Mesenchymal stem cell (in vitro differentiated cells and primary cell): ENCODE measurements around the gene ANKRD2.

Source experiments
- DNase-seq: peaks from one replicate; pipeline ENCODE4 v3.0.0-alpha.2; 2013
- H2AFZ ChIP-seq: one replicate; pipeline ENCODE4 v1.6.1; 2013; ENCODE audit warnings: low read depth, mild to moderate bottlenecking, control low read depth, inconsistent platforms, low read length, moderate library complexity
- H2AK5ac ChIP-seq: 2 replicates; pipeline ENCODE4 v1.6.1; 2013; ENCODE audit warnings: low read length, moderate library complexity, mild to moderate bottlenecking, inconsistent platforms; ENCODE audit not compliant: severe bottlenecking
- H2BK120ac ChIP-seq: one replicate; pipeline ENCODE4 v1.6.1; 2013; ENCODE audit warnings: low read depth, mild to moderate bottlenecking, inconsistent platforms, low read length, moderate library complexity
- H2BK12ac ChIP-seq, 2 experiments: one replicate each; pipeline ENCODE4 v1.6.1; 2013; ENCODE audit warnings: inconsistent platforms in 2 of 2, low read length in 2 of 2, mild to moderate bottlenecking in 2 of 2, moderate library complexity in 2 of 2, control low read depth in 1 of 2
- H2BK15ac ChIP-seq: one replicate; pipeline ENCODE4 v1.6.1; 2013; ENCODE audit warnings: mild to moderate bottlenecking, low read depth, inconsistent platforms; ENCODE audit not compliant: poor library complexity, severe bottlenecking
- H2BK5ac ChIP-seq: 2 replicates; pipeline ENCODE4 v1.6.1; 2013; ENCODE audit warnings: low read depth, mild to moderate bottlenecking, low read length, control low read depth, inconsistent platforms; ENCODE audit not compliant: poor library complexity, severe bottlenecking
- H3K14ac ChIP-seq, 2 experiments: one replicate each; pipeline ENCODE4 v1.6.1; 2013; ENCODE audit warnings: inconsistent platforms in 2 of 2, low read length in 2 of 2, control low read depth in 1 of 2, mild to moderate bottlenecking in 1 of 2, moderate library complexity in 1 of 2
- H3K18ac ChIP-seq, 2 experiments: one replicate each; pipeline ENCODE4 v1.6.1; 2013; ENCODE audit warnings: inconsistent platforms in 2 of 2, low read length in 2 of 2, control low read depth in 1 of 2, low read depth in 1 of 2, mild to moderate bottlenecking in 1 of 2
- H3K23ac ChIP-seq, 2 experiments: one replicate each; pipeline ENCODE4 v1.6.1; 2013; ENCODE audit warnings: inconsistent platforms in 2 of 2, low read length in 2 of 2, mild to moderate bottlenecking in 2 of 2, moderate library complexity in 2 of 2, control low read depth in 1 of 2
- H3K27ac ChIP-seq: 2 replicates; pipeline ENCODE4 v1.5.1; 2013; ENCODE audit warnings: mild to moderate bottlenecking, moderate library complexity, low read length, control low read depth, inconsistent platforms; ENCODE audit not compliant: poor library complexity, severe bottlenecking
- H3K27me3 ChIP-seq, 2 experiments: 2 replicates each; pipeline versions ENCODE4 v1.6.1 to v1.7.0; 2013; ENCODE audit warnings: low read length in 2 of 2, mild to moderate bottlenecking in 2 of 2, moderate library complexity in 2 of 2, control low read depth in 1 of 2, inconsistent platforms in 1 of 2; ENCODE audit not compliant: control insufficient read depth in 1 of 2, insufficient read depth in 1 of 2
- H3K36me3 ChIP-seq, 2 experiments: 2 replicates each; pipeline versions ENCODE4 v1.6.1 to v1.7.0; 2013; ENCODE audit warnings: low read length in 2 of 2, control low read depth in 1 of 2, inconsistent platforms in 1 of 2, low read depth in 1 of 2, mild to moderate bottlenecking in 1 of 2; ENCODE audit not compliant: insufficient read depth in 2 of 2, control insufficient read depth in 1 of 2
- H3K4ac ChIP-seq, 2 experiments: one replicate each; pipeline ENCODE4 v1.6.1; 2013; ENCODE audit warnings: inconsistent platforms in 2 of 2, low read length in 2 of 2, mild to moderate bottlenecking in 2 of 2, moderate library complexity in 2 of 2, control low read depth in 1 of 2, low read depth in 1 of 2
- H3K4me1 ChIP-seq: 2 replicates; pipeline ENCODE4 v1.6.1; 2013; ENCODE audit warnings: low read depth, low read length, control low read depth; ENCODE audit not compliant: control insufficient read depth, insufficient read depth
- H3K4me2 ChIP-seq: 2 replicates; pipeline ENCODE4 v1.6.1; 2013; ENCODE audit warnings: low read length, mild to moderate bottlenecking, inconsistent platforms; ENCODE audit not compliant: poor library complexity, severe bottlenecking
- H3K4me3 ChIP-seq, 2 experiments: 2 replicates each; pipeline versions ENCODE4 v1.5.1 to v1.7.0; 2013; ENCODE audit warnings: low read length in 2 of 2, mild to moderate bottlenecking in 2 of 2, control low read depth in 1 of 2, low read depth in 1 of 2; ENCODE audit not compliant: insufficient read depth in 1 of 2
- H3K79me1 ChIP-seq: replicated peaks from 2 replicates; pipeline ENCODE4 v1.6.1; 2013; ENCODE audit warnings: mild to moderate bottlenecking, control low read depth, low read length, inconsistent platforms; ENCODE audit not compliant: poor library complexity, severe bottlenecking
- H3K9ac ChIP-seq: 2 replicates; pipeline ENCODE4 v1.7.0; 2013; ENCODE audit warnings: mild to moderate bottlenecking, low read length, moderate library complexity
- H3K9me3 ChIP-seq: 2 replicates; pipeline ENCODE4 v1.7.0; 2013; ENCODE audit warnings: mild to moderate bottlenecking, low read length; ENCODE audit not compliant: control insufficient read depth
- H4K8ac ChIP-seq: one replicate; pipeline ENCODE4 v1.6.1; 2013; ENCODE audit warnings: inconsistent platforms, mild to moderate bottlenecking, low read length, moderate library complexity
- H4K91ac ChIP-seq: one replicate; pipeline ENCODE4 v1.6.1; 2013; ENCODE audit warnings: mild to moderate bottlenecking, low read length, inconsistent platforms
- WGBS: methylation state at CpG from one replicate; pipeline ENCODE4 v1.1.7; 2013; ENCODE audit warnings: mixed read lengths; 5-methylcytosine and 5-hydroxymethylcytosine counted together

Gene ANKRD2

DNA sequence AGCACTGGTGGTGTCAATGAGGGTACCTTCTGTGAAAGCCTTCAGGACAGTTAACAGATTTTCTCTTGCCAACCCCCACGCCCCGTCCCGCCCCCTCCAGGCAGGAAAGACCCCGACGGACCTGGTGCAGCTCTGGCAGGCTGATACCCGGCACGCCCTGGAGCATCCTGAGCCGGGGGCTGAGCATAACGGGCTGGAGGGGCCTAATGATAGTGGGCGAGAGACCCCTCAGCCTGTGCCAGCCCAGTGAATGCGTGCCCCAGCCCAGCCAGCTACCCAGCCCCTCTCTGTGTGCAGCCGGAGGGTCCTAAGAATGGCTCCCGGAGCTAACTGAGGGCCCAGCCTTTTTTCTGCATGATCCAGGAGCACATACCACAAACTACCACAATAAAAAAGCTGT lies 10.9 kb downstream of the ANKRD2 start:
- H2BK12ac ChIP-seq, result no peak overlapping the region
- no peaks in the 10 kb centered on the region for H3K9me3 ChIP-seq
- no peaks in the 10 kb centered on the region for H3K27me3 ChIP-seq
- no peak overlapping the region for H2AFZ ChIP-seq
- H3K18ac ChIP-seq, result no peak overlapping the region
- peak overlapping the region; percentile 87 for H2AK5ac ChIP-seq
- peak overlapping the region; percentile 63 for H4K91ac ChIP-seq
- no peak overlapping the region for H3K9ac ChIP-seq
- peak overlapping the region; percentile 69 for H3K27ac ChIP-seq
- H3K23ac ChIP-seq, result no peak overlapping the region
- DNase-seq, result no peak
- no peak overlapping the region for H2BK120ac ChIP-seq
- H2BK15ac ChIP-seq, result peak overlapping the region; percentile 6
- peak overlapping the region; percentile 69 for H4K8ac ChIP-seq
- H3K4me1 ChIP-seq, result peaks cover 31% of the 10 kb centered on the region
- no peak overlapping the region for H3K4ac ChIP-seq
- H3K36me3 ChIP-seq, result peaks cover 0 to 6% of the 10 kb centered on the region in 2 experiments
- no peak overlapping the region for H3K4me3 ChIP-seq
- no peak overlapping the region for H3K4me2 ChIP-seq
- H3K79me1 ChIP-seq, result peaks cover 6% of the 10 kb centered on the region
- peak overlapping the region; percentile 3 for H2BK5ac ChIP-seq
- H3K14ac ChIP-seq, result no peak overlapping the region
- 90% methylated on average over 13 of the region's 13 CpGs for WGBS

DNA sequence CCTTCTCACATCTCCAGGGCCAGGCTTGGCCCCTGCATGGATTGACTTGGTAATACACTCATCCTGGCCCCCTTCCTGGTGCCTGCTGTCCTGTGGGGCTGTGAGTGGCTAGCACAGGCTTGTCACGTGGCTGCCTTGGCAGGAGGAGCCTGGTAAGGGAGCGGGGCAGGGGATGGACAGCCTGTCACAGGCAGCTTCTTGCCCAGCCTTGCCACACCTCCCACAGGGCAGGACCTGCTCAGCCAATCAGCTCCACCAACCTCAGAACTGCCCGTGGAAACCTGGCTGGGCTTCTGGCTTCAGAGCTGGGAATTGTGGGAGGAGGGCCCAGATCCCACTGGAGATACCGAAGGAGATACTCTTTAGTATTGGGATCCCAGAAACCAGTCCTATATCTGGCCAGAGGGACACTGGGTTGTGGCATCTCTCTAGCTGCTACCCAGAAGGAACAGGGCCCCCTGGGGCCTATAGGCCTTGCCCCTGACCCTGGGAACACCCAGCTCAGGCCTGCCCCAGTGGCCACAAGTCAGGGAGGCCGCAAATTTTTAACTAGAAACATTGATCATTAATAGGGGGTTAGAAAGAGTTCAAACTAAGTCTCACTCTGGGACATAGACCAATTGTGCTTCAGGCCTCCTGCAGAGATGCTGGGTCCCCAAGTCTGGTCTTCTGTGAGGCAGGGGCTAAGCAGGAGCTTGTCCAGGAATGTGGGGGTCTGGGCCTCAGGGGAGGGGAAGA lies 11.7 kb downstream of the ANKRD2 start, which contains the start of gene HOGA1:
HOGA1 (plus strand) TSS at position 330 of the 738 bp plus-strand sequence; CDS start at position 645, 315 bp downstream.
- H2AFZ ChIP-seq, result peak within 1 kb of the TSS; percentile 74
- H3K9me3 ChIP-seq, result no peaks in the 10 kb centered on the region
- H3K27ac ChIP-seq, result peak within 1 kb of the TSS; percentile 91
- H2BK120ac ChIP-seq, result no peak within 1 kb of the TSS
- H3K4me3 ChIP-seq, result no peak within 1 kb of the TSS
- peak within 1 kb of the TSS; percentile 37 for H3K9ac ChIP-seq
- H3K36me3 ChIP-seq, result peaks cover 0 to 6% of the 10 kb centered on the region in 2 experiments
- H4K91ac ChIP-seq, result peak within 1 kb of the TSS; percentile 63
- H2BK5ac ChIP-seq, result peak within 1 kb of the TSS; percentile 48
- peak within 1 kb of the TSS; percentile 69 for H4K8ac ChIP-seq
- H2BK15ac ChIP-seq, result peak within 1 kb of the TSS; percentile 6
- H2AK5ac ChIP-seq, result peak within 1 kb of the TSS; percentile 98
- H3K79me1 ChIP-seq, result peaks cover 9% of the 10 kb centered on the region
- H3K23ac ChIP-seq, result no peak within 1 kb of the TSS
- no peaks in the 10 kb centered on the region for H3K27me3 ChIP-seq
- WGBS, result 54% methylated on average over 4 of the region's 5 CpGs
- peak within 1 kb of the TSS; percentile 39 for H3K4me2 ChIP-seq
- peak; percentile 44 for DNase-seq
- no peak within 1 kb of the TSS for H3K4ac ChIP-seq
- H3K14ac ChIP-seq, result peak within 1 kb of the TSS in 1 of 2 experiments; percentile 35
- peak within 1 kb of the TSS; percentile 5 to 67 for H3K18ac ChIP-seq
- peaks cover 36% of the 10 kb centered on the region for H3K4me1 ChIP-seq
- H2BK12ac ChIP-seq, result no peak within 1 kb of the TSS

DNA sequence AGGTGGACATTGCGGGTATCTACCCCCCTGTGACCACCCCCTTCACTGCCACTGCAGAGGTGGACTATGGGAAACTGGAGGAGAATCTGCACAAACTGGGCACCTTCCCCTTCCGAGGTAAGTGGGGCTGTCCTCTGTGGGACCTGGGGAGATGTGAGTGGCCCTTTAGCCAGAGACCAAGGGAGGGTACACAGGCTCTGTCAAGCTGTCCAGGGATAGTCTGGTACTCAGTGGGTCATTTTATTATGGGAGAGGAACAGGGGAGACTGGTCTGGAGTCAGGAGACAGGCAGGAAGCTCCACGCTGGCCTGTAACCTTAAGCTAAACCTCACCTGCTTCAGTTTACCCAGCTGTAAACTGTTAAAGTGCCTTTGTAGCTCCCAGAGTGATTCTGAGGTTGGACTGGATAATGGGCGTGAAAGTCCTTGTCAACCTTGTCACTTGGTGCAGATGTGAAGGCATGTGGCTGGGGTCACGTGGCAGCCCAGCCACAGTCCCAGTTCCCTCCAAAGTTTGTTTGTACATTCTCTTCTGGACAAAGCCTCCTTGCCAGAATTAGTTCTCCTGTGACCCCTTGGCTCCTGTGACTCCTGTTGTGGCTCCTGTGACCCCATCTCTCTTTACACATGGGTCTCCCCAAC lies 12.3 kb downstream of the ANKRD2 start:
- no peak overlapping the region for H2BK12ac ChIP-seq
- H3K36me3 ChIP-seq, result peaks cover 0 to 7% of the 10 kb centered on the region in 2 experiments
- no peak overlapping the region for H2BK120ac ChIP-seq
- H3K9me3 ChIP-seq, result no peaks in the 10 kb centered on the region
- no peak overlapping the region for H3K14ac ChIP-seq
- H3K4me2 ChIP-seq, result peak overlapping the region; percentile 39
- no peak overlapping the region for H3K4me3 ChIP-seq
- DNase-seq, result no peak
- H3K23ac ChIP-seq, result no peak overlapping the region
- peak overlapping the region; percentile 43 for H4K8ac ChIP-seq
- no peaks in the 10 kb centered on the region for H3K27me3 ChIP-seq
- no peak overlapping the region for H3K18ac ChIP-seq
- 94% methylated on average over 3 of the region's 5 CpGs for WGBS
- no peak overlapping the region for H2AFZ ChIP-seq
- H2BK5ac ChIP-seq, result peak overlapping the region; percentile 48
- no peak overlapping the region for H3K4ac ChIP-seq
- H3K9ac ChIP-seq, result peak overlapping the region; percentile 37
- peak overlapping the region; percentile 98 for H2AK5ac ChIP-seq
- peaks cover 42% of the 10 kb centered on the region for H3K4me1 ChIP-seq
- H3K27ac ChIP-seq, result peak overlapping the region; percentile 91
- peaks cover 9% of the 10 kb centered on the region for H3K79me1 ChIP-seq
- no peak overlapping the region for H2BK15ac ChIP-seq
- H4K91ac ChIP-seq, result no peak overlapping the region

DNA sequence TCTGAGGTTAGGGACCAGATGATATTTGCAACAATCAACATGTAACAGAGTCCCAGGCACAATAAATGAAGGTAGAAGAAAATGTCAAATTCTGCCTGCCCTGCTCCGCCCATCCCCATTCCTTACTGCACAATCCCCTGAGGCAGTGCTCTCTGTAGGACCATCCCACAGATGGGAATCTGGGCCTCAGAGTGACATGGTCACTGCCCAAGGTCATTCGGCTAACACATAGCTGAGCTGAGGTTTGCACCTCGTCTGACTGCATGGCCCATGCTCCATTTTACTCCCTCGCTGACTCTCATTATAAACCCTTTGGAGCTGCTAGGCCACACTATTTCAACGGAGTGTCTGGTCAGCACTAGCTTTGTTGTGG lies 12.8 kb downstream of the ANKRD2 start:
- no peak for DNase-seq
- WGBS, result 97% methylated on average over 5 of the region's 5 CpGs
- peak overlapping the region; percentile 98 for H2AK5ac ChIP-seq
- peaks cover 0 to 12% of the 10 kb centered on the region in 2 experiments for H3K36me3 ChIP-seq
- no peaks in the 10 kb centered on the region for H3K9me3 ChIP-seq
- H4K8ac ChIP-seq, result no peak overlapping the region
- no peak overlapping the region for H2BK120ac ChIP-seq
- no peak overlapping the region for H3K4ac ChIP-seq
- no peak overlapping the region for H4K91ac ChIP-seq
- no peak overlapping the region for H2BK12ac ChIP-seq
- no peaks in the 10 kb centered on the region for H3K27me3 ChIP-seq
- no peak overlapping the region for H3K9ac ChIP-seq
- H2BK15ac ChIP-seq, result no peak overlapping the region
- H3K79me1 ChIP-seq, result peaks cover 9% of the 10 kb centered on the region
- H3K18ac ChIP-seq, result no peak overlapping the region
- H2BK5ac ChIP-seq, result no peak overlapping the region
- H3K4me2 ChIP-seq, result no peak overlapping the region
- peak overlapping the region; percentile 91 for H3K27ac ChIP-seq
- H3K23ac ChIP-seq, result no peak overlapping the region
- H3K14ac ChIP-seq, result no peak overlapping the region
- H3K4me1 ChIP-seq, result peaks cover 46% of the 10 kb centered on the region
- no peak overlapping the region for H3K4me3 ChIP-seq
- no peak overlapping the region for H2AFZ ChIP-seq
